GM12874 (cell line): ENCODE data around the gene FAM240A.

Source experiments
- TF ChIP-seq, protein P1 (sequence below): IDR thresholded peaks from 2 replicates; pipeline ENCODE4 v1.5.1; 2011; ENCODE audit warnings: low read depth, mild to moderate bottlenecking, control low read depth, low read length, moderate library complexity; ENCODE audit not compliant: insufficient read depth

FAM240A gene

DNA sequence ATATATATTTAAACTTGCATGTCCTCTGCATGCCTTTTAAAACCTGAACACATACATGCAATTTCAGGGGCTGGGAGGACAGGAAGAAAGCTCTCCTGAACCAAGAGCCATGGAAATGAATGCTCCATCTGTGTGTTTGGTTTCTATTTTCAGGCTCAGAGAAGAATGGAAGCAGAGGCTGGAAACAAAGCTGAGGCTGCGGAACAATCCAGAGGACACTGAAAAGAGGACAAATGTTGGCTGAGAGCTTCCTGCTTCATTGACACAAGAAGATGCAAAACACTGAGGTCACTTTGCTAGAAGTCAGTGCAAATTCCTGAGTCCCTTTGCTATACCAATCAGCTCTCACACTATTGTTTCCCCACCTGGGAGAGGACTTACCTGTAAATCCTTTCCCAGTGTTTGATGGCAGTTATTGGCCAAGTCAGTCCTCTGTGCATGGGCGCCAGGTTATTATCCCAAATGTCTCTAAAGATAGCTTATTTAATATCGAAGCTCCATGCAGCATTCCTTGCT is 12.7 kb downstream of the FAM240A start:
- TF ChIP-seq, protein P1, sequence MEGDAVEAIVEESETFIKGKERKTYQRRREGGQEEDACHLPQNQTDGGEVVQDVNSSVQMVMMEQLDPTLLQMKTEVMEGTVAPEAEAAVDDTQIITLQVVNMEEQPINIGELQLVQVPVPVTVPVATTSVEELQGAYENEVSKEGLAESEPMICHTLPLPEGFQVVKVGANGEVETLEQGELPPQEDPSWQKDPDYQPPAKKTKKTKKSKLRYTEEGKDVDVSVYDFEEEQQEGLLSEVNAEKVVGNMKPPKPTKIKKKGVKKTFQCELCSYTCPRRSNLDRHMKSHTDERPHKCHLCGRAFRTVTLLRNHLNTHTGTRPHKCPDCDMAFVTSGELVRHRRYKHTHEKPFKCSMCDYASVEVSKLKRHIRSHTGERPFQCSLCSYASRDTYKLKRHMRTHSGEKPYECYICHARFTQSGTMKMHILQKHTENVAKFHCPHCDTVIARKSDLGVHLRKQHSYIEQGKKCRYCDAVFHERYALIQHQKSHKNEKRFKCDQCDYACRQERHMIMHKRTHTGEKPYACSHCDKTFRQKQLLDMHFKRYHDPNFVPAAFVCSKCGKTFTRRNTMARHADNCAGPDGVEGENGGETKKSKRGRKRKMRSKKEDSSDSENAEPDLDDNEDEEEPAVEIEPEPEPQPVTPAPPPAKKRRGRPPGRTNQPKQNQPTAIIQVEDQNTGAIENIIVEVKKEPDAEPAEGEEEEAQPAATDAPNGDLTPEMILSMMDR: no peak

DNA sequence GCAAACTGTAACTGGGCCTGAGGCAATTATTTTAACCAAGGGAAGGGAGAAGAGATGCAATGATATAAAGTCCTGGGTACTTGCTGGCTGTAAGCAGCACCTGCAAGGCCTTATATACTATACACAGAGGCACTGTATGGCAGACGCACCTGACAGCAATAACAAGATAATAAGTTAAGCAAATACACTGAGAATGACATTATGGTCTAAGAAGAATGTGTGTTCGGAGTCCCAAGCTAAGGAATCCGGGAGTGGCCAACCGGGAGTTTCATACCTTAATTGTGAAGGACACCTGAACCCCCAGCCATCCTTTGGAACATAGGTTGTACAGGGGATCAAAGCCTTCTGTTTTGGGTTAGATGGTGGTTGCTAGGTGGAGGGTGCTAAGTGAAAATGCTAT is 13.7 kb downstream of the FAM240A start:
- TF ChIP-seq, protein P1: no peak

DNA sequence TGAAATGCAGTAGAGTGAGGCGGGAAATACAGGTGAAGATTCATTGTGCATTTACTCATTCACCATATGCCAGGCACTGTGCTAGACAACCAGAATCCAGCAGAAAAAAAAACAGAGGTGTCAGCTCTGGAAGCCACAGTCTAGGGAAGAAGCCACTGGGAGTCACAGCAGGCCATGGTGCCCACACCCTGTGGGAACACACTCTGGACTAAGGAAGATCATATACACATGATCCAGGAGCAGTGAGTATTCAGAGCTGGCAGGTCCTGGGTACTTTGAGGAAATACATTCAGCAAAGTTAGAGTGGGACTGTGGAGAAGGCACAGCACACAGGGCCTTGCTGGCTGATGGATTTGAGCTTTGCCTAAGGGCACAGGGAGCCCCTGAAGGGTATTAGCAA is 14.8 kb downstream of the FAM240A start:
- TF ChIP-seq, protein P1: no peak

DNA sequence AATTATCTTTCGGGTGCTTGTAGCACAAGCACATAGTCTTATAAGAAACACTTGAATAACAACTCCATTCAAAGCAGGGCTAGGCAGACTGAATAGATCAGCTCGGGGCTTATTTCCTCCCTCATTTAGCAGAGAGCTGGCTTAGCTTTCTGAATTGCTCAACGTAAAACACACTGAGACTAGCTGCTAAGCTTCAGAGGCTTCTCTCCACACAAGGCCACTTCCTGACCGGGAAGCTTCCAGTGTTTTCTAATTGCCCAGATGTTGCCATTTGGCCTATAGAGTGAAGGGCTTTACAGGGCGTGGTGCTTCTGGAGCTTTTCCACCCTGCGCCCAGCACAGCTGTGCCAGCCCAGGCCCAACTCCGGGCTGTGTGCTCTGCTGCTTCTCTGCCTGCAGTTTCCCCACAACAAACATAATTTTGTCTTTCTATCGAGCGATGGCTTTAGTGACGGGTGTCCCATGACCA is 16.6 kb downstream of the FAM240A start:
- TF ChIP-seq, protein P1: no peak

DNA sequence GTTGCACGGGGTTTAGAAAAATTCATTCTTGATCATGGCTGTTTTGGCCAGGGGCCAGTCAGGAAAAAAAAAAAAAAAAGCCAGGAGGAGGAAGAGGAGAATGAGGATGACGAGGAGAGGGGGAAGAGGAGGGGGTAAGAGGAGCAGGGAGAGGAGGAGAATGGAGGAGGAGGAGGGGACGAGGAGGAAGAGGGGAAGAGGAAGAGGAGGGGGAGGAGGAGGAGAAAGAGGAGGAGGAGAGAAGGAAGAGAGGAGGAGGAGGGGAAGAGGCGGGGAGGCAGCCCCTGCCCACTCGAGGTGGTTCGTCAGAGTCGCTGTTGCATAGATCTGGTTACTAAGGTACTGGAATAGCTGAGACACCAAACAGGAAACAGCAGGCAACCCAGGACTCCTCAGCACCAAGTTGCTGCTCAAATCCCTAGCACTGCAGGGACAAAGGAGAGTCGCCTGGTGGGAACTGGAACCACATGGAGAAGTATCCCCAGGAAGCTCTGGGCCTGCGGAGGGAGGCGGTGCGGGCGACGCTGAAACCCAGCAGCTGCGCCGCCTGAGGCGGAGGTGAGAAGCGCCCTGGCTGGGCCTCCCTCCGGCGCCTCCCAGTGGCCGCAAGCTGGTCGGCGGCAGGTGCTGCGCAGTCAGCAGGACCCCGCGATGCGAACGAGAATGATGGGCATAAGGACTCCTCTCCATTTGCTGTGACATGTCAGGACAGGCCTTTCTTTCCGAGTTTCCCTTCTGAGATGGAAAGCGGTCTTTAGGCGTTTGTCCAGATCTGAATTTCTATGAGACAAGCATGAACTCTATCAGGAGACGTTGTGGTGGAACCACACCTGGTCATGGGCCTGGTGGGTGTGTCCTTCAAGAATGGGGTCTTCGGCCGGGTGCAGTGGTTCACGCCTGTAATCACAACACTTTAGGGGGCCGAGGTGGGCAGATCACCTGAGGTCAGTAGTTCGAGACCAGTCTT is 17.5 kb downstream of the FAM240A start:
- TF ChIP-seq, protein P1: peak; percentile 100

DNA sequence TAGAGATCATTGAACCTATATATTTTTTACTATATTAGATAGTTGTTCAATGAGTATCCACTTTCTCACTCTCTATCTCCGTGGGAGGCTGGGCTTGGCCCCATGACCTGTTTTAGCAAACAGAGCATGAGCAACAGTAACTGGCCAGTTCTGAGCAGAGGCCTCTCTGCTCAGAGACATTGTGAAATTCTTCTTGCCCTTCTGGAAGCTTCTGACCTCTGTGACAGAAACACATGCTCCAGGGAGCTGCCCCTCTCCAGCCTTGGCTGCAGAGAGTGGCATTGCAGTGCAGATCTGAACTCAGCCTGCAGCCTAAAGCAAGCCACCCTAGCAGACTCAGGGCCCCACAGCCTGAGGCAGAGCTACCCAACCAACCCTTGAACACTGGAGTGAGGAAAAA is 20.5 kb downstream of the FAM240A start:
- TF ChIP-seq, protein P1: no peak

DNA sequence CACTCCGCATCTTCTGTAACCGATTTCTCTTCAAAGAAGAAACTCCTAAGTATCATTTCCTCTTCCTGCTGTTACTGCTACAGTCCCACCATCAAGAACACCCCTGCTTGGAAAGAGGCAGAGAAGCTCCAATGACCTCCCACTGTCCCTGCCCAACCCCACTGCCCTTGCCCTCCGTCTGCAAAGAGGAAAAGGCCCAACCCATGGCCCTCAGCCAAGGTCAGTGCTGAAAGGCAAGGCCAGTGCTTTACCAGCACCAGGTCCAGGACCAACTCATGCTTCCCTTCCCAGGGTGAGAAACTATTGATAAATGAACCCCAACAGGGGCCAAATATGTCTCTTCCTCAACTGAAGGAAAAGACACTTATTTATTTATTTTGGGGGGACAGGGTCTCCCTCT is 22.5 kb downstream of the FAM240A start:
- TF ChIP-seq, protein P1: no peak
